ENCODE data around the gene SLU7.

Gene SLU7

GRCh38 chr5:160369990-160370712 is 48.7 kb downstream of the SLU7 start, which contains the start of gene C1QTNF2:
Gene C1QTNF2 (minus strand): TSS chr5:160370626. CDS start chr5:160355011, 15,615 bp downstream.
- no peak for DNase-seq (ENCODE audit: low read depth in 2 of 3, low spot score in 2 of 3)

GRCh38 chr5:160367885-160368284 is 51.0 kb downstream of the SLU7 start:
- DNase-seq (ENCODE audit: low read depth in 2 of 3, low spot score in 2 of 3), result no peak

- DNase-seq (ENCODE audit: low read depth in 2 of 3, low spot score in 2 of 3), result no peak
Measured at GRCh38 chr5:160367261-160367660, 51.6 kb downstream of the SLU7 start.

- DNase-seq (ENCODE audit: low read depth in 2 of 3, low spot score in 2 of 3), result no peak
Measured at GRCh38 chr5:160366230-160366629, 52.7 kb downstream of the SLU7 start.

- DNase-seq (ENCODE audit: low read depth in 2 of 3, low spot score in 2 of 3), result no peak
Measured at GRCh38 chr5:160363660-160364395, 55.1 kb downstream of the SLU7 start.

- no peak for DNase-seq (ENCODE audit: low read depth in 2 of 3, low spot score in 2 of 3)
Measured at GRCh38 chr5:160363211-160363610, 55.7 kb downstream of the SLU7 start.

GRCh38 chr5:160361624-160362228 is 57.2 kb downstream of the SLU7 start:
- no peak for DNase-seq (ENCODE audit: low read depth in 2 of 3, low spot score in 2 of 3)

- DNase-seq (ENCODE audit: low read depth in 2 of 3, low spot score in 2 of 3), result no peak
Measured at GRCh38 chr5:160360310-160360709, 58.6 kb downstream of the SLU7 start.

- DNase-seq (ENCODE audit: low read depth in 2 of 3, low spot score in 2 of 3), result no peak
Measured at GRCh38 chr5:160359816-160360215, 59.1 kb downstream of the SLU7 start.

GRCh38 chr5:160359242-160359641 is 59.6 kb downstream of the SLU7 start:
- DNase-seq (ENCODE audit: low read depth in 2 of 3, low spot score in 2 of 3), result no peak

GRCh38 chr5:160357861-160358411 is 60.9 kb downstream of the SLU7 start:
- no peak for DNase-seq (ENCODE audit: low read depth in 2 of 3, low spot score in 2 of 3)

GRCh38 chr5:160357394-160357793 is 61.5 kb downstream of the SLU7 start:
- DNase-seq (ENCODE audit: low read depth in 2 of 3, low spot score in 2 of 3), result no peak

- no peak for DNase-seq (ENCODE audit: low read depth in 2 of 3, low spot score in 2 of 3)
Measured at GRCh38 chr5:160356550-160357347, 62.1 kb downstream of the SLU7 start.

GRCh38 chr5:160354666-160355065 is 64.2 kb downstream of the SLU7 start:
- DNase-seq (ENCODE audit: low read depth in 2 of 3, low spot score in 2 of 3), result no peak

GRCh38 chr5:160353379-160353778 is 65.5 kb downstream of the SLU7 start:
- no peak for DNase-seq (ENCODE audit: low read depth in 2 of 3, low spot score in 2 of 3)

- DNase-seq (ENCODE audit: low read depth in 2 of 3, low spot score in 2 of 3), result no peak
Measured at GRCh38 chr5:160352308-160352707, 66.6 kb downstream of the SLU7 start.

Measured in activated CD8-positive, alpha-beta memory T cell treated with anti-CD3 and anti-CD28 coated beads for 48 hours (primary cell).